A673 (cell line): ENCODE measurements around the gene LAMA4. TPM values are rescaled to one million over a fixed set of nuclear protein-coding genes. Genes with fewer than 3 reads are reported as not detected.

ENCODE experiments used
- BruUV-seq: library from RNA; stranded (reverse); fragments of 400-500 nt; replicated peaks from 2 replicates; lab custom pipeline; 2021; lab: Mats Ljungman, UMichigan
- CTCF ChIA-PET: fragments of 300-600 bp; sonication (Branson Sonifier 250); formaldehyde crosslinking; loops from one replicate; lab custom pipeline; 2022; ENCODE audit warnings: antibody characterized with exemption; lab: Charles Lee
- POLR2A ChIA-PET: fragments of 300-600 bp; sonication (Branson Sonifier 250); formaldehyde crosslinking; loops from one replicate; lab custom pipeline; 2022; ENCODE audit warnings: antibody characterized with exemption; ENCODE audit not compliant: low non-redundant PET; lab: Charles Lee
- DNase-seq: peaks from one replicate; pipeline ENCODE4 v3.0.0-alpha.2; 2015; ENCODE audit warnings: low spot score
- H3K27ac ChIP-seq: fragments of 200-600 bp; sonication (generic); 2 replicates; pipeline ENCODE4 v1.5.1; 2016; ENCODE audit warnings: mixed run types, low read depth, mild to moderate bottlenecking, mixed read lengths, antibody characterized with exemption, low read length; ENCODE audit not compliant: poor library complexity, severe bottlenecking
- H3K27me3 ChIP-seq: fragments of 200-600 bp; sonication (generic); replicated peaks from 2 replicates; pipeline ENCODE4 v1.6.1; 2017; ENCODE audit warnings: mixed run types, low read depth, mild to moderate bottlenecking, mixed read lengths, antibody characterized with exemption, low read length; ENCODE audit not compliant: insufficient read depth, poor library complexity
- H3K36me3 ChIP-seq: fragments of 200-600 bp; sonication (generic); 2 replicates; pipeline ENCODE4 v1.6.1; 2016; ENCODE audit warnings: mixed run types, mild to moderate bottlenecking, mixed read lengths, antibody characterized with exemption, low read length; ENCODE audit not compliant: insufficient read depth, poor library complexity, severe bottlenecking
- H3K4me1 ChIP-seq: fragments of 200-600 bp; sonication (generic); 2 replicates; pipeline ENCODE4 v1.6.1; 2017; ENCODE audit warnings: mixed run types, mild to moderate bottlenecking, mixed read lengths, antibody characterized with exemption, low read length; ENCODE audit not compliant: insufficient read depth, poor library complexity, severe bottlenecking
- H3K4me3 ChIP-seq: fragments of 200-600 bp; sonication (generic); 2 replicates; pipeline ENCODE4 v1.5.1; 2016; ENCODE audit warnings: low read depth, mixed run types, mild to moderate bottlenecking, mixed read lengths, low read length; ENCODE audit not compliant: poor library complexity, severe bottlenecking
- H3K9me3 ChIP-seq: fragments of 200-600 bp; sonication (generic); 2 replicates; pipeline ENCODE4 v1.6.1; 2016; ENCODE audit warnings: mixed run types, low read depth, mild to moderate bottlenecking, mixed read lengths, antibody characterized with exemption, low read length; ENCODE audit not compliant: poor library complexity, severe bottlenecking
- EZH2 ChIP-seq: fragments of 200-600 bp; sonication (generic); IDR thresholded peaks from 2 replicates; pipeline ENCODE4 v1.6.1; 2017; ENCODE audit warnings: borderline replicate concordance, low read depth, mild to moderate bottlenecking, mixed read lengths, antibody characterized with exemption, low read length; ENCODE audit not compliant: poor library complexity, severe bottlenecking
- intact Hi-C: fragments of 100-400 bp; cut with micrococcal nuclease; formaldehyde crosslinking; loops from one replicate; pipeline ENCODE4 v1.10.0; 2022; ENCODE audit not compliant: unreplicated experiment
- total RNA-seq: library from RNA; stranded (reverse); gene quantifications from 2 replicates; pipeline ENCODE4 v1.2.3, GENCODE V29; 2021
- TF ChIP-seq, protein P1 (sequence below): fragments of 300-800, 200-600 bp; sonication (generic); conservative IDR thresholded peaks from 2 replicates; pipeline ENCODE4 v1.5.1; 2017; ENCODE audit warnings: low read depth, mild to moderate bottlenecking, antibody characterized with exemption, low read length, moderate library complexity, mixed read lengths

LAMA4 gene
- total RNA-seq, 1 experiment from 2014 or later, result 1.2 TPM

DNA sequence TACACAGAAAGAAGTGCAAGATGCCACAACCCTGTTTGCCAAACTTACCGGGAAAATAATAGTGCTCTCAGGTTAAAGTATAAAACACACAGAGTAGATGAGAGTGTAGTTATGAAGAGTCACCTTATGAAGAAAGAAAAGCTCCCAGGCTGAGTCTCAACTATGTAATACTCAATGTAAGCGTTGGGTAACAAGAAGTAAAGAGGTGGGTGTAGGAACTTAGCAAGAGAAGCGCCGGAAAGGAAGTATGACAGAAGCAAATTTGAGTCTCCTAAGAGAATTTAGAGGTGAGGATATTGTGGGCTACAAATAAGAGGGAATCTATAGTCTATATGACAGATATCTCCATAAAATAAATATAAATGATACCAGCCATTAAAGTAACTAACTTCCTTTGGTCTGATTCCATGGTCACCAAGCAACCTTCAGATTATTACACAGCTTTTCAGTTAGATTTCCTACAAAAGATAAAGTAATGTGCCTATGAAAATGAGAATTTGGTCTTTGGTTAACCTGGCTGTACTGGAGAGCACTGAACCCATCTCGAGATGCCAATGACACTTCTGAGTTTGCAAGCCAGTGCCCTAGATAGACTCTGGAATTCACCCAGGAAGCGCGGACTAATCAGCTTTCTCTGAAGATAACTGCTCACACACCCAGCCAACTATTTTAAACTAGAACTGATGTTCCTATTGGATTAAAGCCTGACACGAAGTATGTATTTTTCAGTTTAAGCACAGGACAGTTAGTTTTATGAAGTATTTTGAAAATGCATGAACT lies 168.9 kb downstream of the LAMA4 start:
- no TSS peak for BruUV-seq
- peaks cover 21% of the 10 kb centered on the region for H3K4me1 ChIP-seq
- H3K27me3 ChIP-seq, result no peaks in the 10 kb centered on the region
- no peak overlapping the region for H3K27ac ChIP-seq
- DNase-seq, result no peak
- no peak for TF ChIP-seq EZH2
- TF ChIP-seq, protein P1, sequence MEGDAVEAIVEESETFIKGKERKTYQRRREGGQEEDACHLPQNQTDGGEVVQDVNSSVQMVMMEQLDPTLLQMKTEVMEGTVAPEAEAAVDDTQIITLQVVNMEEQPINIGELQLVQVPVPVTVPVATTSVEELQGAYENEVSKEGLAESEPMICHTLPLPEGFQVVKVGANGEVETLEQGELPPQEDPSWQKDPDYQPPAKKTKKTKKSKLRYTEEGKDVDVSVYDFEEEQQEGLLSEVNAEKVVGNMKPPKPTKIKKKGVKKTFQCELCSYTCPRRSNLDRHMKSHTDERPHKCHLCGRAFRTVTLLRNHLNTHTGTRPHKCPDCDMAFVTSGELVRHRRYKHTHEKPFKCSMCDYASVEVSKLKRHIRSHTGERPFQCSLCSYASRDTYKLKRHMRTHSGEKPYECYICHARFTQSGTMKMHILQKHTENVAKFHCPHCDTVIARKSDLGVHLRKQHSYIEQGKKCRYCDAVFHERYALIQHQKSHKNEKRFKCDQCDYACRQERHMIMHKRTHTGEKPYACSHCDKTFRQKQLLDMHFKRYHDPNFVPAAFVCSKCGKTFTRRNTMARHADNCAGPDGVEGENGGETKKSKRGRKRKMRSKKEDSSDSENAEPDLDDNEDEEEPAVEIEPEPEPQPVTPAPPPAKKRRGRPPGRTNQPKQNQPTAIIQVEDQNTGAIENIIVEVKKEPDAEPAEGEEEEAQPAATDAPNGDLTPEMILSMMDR, result no peak
- CTCF ChIA-PET, result interaction anchor here (0.6 to 2.3 kb wide), 2 partner anchors 78 to 138 kb away, joined by 3 to 14 read pairs; no protein-coding TSS in a partner anchor
- no peak overlapping the region for H3K4me3 ChIP-seq
- no peaks in the 10 kb centered on the region for H3K9me3 ChIP-seq
- intact Hi-C loops, result loop anchor here (2.0 kb wide), 1 partner anchor 79 kb away; no protein-coding TSS in a partner anchor
- POLR2A ChIA-PET, result no interaction called here
- H3K36me3 ChIP-seq, result peaks cover 2% of the 10 kb centered on the region

DNA sequence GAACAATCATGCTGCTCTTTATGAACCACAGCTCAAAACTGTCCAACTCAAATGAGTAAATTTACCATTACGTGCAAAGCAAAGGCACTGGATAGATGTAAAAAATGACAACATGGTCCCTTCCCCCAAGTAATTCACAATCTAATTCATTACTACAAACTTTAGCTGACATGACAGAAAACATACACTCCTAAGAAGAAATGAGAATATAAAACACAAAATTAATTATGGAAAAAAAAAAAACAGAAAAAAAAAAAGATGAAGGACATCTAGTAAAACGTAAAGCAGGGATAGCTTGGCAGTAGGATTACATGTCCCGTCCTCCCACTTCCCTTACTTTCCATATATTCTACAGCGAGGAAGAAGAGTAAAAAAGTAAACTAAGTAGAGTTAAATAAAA lies 172.8 kb downstream of the LAMA4 start:
- no TSS peak for BruUV-seq
- no peak for TF ChIP-seq EZH2
- TF ChIP-seq, protein P1, result no peak
- intact Hi-C loops, result no loop called here
- no peak for DNase-seq
- no peaks in the 10 kb centered on the region for H3K27me3 ChIP-seq
- peaks cover 18% of the 10 kb centered on the region for H3K36me3 ChIP-seq
- CTCF ChIA-PET, result no interaction called here
- H3K4me3 ChIP-seq, result no peak overlapping the region
- peaks cover 21% of the 10 kb centered on the region for H3K4me1 ChIP-seq
- POLR2A ChIA-PET, result no interaction called here
- no peak overlapping the region for H3K27ac ChIP-seq
- no peaks in the 10 kb centered on the region for H3K9me3 ChIP-seq

DNA sequence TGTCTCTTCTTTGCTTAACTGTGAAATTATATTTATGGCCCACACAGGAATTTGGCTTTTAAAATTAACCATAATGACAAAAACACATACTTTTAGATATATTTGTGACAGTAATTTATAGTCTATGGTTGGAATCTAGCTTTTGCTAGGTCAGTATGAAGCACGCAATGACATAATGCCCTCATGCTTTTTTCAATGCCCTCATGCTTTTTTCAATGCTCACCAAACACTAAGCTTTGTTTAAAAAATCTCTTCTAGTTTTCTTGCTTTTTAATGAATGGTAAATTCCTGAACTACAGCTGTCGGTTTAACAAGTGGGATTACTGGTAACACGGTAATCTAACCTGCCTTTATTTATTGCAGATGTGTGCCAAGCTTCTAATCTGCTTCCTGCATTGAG lies 187.8 kb downstream of the LAMA4 start:
- Histone ChIP-seq H3K27me3 (no peaks in the 10 kb centered on the region), H3K4me1 (no peaks in the 10 kb centered on the region), H3K36me3 (peaks cover 16% of the 10 kb centered on the region), H3K9me3 (no peaks in the 10 kb centered on the region), H3K4me3 (no peak overlapping the region), H3K27ac (no peak overlapping the region)
- ChIA-PET CTCF (no interaction called here), POLR2A (no interaction called here)
- TF ChIP-seq, protein P1, result no peak
- no peak for TF ChIP-seq EZH2
- no TSS peak for BruUV-seq
- intact Hi-C loops, result no loop called here
- DNase-seq, result no peak
